Breast epithelium (tissue), 4 donors: ENCODE measurements around the gene NBAS. TPM values are rescaled to one million over a fixed set of nuclear protein-coding genes. Genes with fewer than 3 reads are reported as not detected.

Source experiments
- DNase-seq, 2 donors: peaks; one replicate each; pipeline ENCODE4 v3.0.0-alpha.2; 2019; ENCODE audit warnings: low spot score in 2 of 2
- H3K27ac ChIP-seq, 2 donors: fragments of 200-600 bp; sonication (generic) in 1 of 2; one replicate each; pipeline ENCODE4 v1.5.1; 2016 to 2019; ENCODE audit warnings: mild to moderate bottlenecking in 1 of 2
- H3K27me3 ChIP-seq, 2 donors: fragments of 200-600 bp; sonication (generic) in 1 of 2; one replicate each; pipeline versions ENCODE4 v1.5.1 to v1.6.0; 2017 to 2019; ENCODE audit warnings: control low read depth in 1 of 2, mild to moderate bottlenecking in 1 of 2
- H3K36me3 ChIP-seq: fragments of 200-600 bp; one replicate; pipeline ENCODE4 v1.5.1; 2019
- H3K4me1 ChIP-seq, 2 donors: fragments of 200-600 bp; sonication (generic); one replicate each; pipeline ENCODE4 v1.5.1; 2016 to 2019; ENCODE audit warnings: control low read depth in 1 of 2
- H3K4me3 ChIP-seq, 3 donors: fragments of 200-600 bp; sonication (generic); 1 replicate in 2 of 3; 2 replicates in 1 of 3; pipeline ENCODE4 v1.5.1; 2016 to 2019; ENCODE audit warnings: mild to moderate bottlenecking in 3 of 3, moderate library complexity in 2 of 3
- H3K9me3 ChIP-seq, 2 donors: fragments of 200-600 bp; sonication (generic) in 1 of 2; one replicate each; pipeline ENCODE4 v1.5.1; 2016 to 2019; ENCODE audit warnings: control low read depth in 1 of 2
- POLR2A ChIP-seq: fragments of 450-650 bp; IDR thresholded peaks from one replicate; pipeline ENCODE4 v1.6.1; 2016; ENCODE audit warnings: antibody characterized with exemption, mild to moderate bottlenecking, moderate library complexity
- POLR2AphosphoS5 ChIP-seq, 3 donors: sonication (generic); formaldehyde crosslinking; IDR thresholded peaks; one replicate each; pipeline ENCODE4 v1.6.1; 2017; ENCODE audit warnings: antibody characterized with exemption in 3 of 3
- intact Hi-C: fragments of 100-400 bp; cut with DNase I; formaldehyde crosslinking; loops from one replicate; pipeline ENCODE4 v1.15.1; 2023; ENCODE audit warnings: low total_unique reads
- total RNA-seq, 3 donors: library from RNA; depleted of rRNA; stranded (reverse); fragments of >200 nt; gene quantifications; one replicate each; pipeline ENCODE4 v1.1.0, GENCODE V29; 2016
- TF ChIP-seq, protein P1 (sequence below), 3 donors: fragments of 450-650 bp; IDR thresholded peaks; one replicate each; pipeline ENCODE4 v1.5.1; 2016 to 2017; ENCODE audit warnings: antibody characterized with exemption in 3 of 3, mild to moderate bottlenecking in 3 of 3, moderate library complexity in 3 of 3

NBAS gene
- total RNA-seq, 3 donors from 2014 or later, result 44.9 to 59.1 (median 45.1) TPM

GRCh38 chr2:15365411-15365810, 195.7 kb downstream of the NBAS start:
- H3K9me3 ChIP-seq, result no peaks in the 10 kb centered on the region
- no peak for TF ChIP-seq POLR2A
- H3K27ac ChIP-seq, result no peak overlapping the region
- peaks cover 4% of the 10 kb centered on the region for H3K36me3 ChIP-seq
- H3K27me3 ChIP-seq, result no peaks in the 10 kb centered on the region
- H3K4me1 ChIP-seq, result no peaks in the 10 kb centered on the region
- DNase-seq, result no peak
- H3K4me3 ChIP-seq, result no peak overlapping the region
- intact Hi-C loops, result no loop called here

DNA sequence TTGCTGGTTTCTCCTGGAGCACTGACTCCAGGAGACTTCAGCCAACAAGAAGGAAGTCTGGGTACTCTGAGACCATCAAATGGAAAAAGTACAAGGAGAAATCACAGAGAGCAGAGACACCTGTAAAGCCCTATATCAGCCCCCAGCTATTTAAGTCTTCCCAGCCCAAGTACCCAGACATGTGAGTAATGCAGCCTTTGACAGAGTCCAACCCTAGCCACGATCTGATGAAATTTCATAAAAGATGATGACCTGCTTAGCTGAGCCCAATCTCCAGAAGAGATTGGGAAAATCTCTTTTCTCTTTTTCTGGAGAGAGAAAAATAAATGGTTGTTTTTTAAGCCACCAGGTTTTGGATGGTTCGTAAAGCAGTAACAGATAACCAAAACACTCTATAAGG, 196.6 kb downstream of the NBAS start:
- no peak for DNase-seq
- Histone ChIP-seq H3K27ac (no peak overlapping the region), H3K27me3 (no peaks in the 10 kb centered on the region), H3K4me3 (no peak overlapping the region), H3K4me1 (no peaks in the 10 kb centered on the region), H3K36me3 (peaks cover 4% of the 10 kb centered on the region), H3K9me3 (no peaks in the 10 kb centered on the region)
- TF ChIP-seq POLR2AphosphoS5 (IDR thresholded peaks at IDR 0.05), result no peak
- TF ChIP-seq POLR2A, result no peak
- TF ChIP-seq, protein P1, sequence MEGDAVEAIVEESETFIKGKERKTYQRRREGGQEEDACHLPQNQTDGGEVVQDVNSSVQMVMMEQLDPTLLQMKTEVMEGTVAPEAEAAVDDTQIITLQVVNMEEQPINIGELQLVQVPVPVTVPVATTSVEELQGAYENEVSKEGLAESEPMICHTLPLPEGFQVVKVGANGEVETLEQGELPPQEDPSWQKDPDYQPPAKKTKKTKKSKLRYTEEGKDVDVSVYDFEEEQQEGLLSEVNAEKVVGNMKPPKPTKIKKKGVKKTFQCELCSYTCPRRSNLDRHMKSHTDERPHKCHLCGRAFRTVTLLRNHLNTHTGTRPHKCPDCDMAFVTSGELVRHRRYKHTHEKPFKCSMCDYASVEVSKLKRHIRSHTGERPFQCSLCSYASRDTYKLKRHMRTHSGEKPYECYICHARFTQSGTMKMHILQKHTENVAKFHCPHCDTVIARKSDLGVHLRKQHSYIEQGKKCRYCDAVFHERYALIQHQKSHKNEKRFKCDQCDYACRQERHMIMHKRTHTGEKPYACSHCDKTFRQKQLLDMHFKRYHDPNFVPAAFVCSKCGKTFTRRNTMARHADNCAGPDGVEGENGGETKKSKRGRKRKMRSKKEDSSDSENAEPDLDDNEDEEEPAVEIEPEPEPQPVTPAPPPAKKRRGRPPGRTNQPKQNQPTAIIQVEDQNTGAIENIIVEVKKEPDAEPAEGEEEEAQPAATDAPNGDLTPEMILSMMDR (IDR thresholded peaks at IDR 0.05), result no peak
- intact Hi-C loops, result no loop called here

- no peak for TF ChIP-seq POLR2A
- TF ChIP-seq, protein P1 (IDR thresholded peaks at IDR 0.05), result no peak
- Histone ChIP-seq H3K36me3 (peaks cover 4% of the 10 kb centered on the region), H3K9me3 (no peaks in the 10 kb centered on the region), H3K4me1 (no peaks in the 10 kb centered on the region), H3K27ac (no peak overlapping the region), H3K27me3 (no peaks in the 10 kb centered on the region), H3K4me3 (no peak overlapping the region)
- no peak for DNase-seq
- intact Hi-C loops, result no loop called here
These were observed 197.4 kb downstream of the NBAS start for GRCh38 chr2:15363734-15364133.

GRCh38 chr2:15363142-15363541, 198.0 kb downstream of the NBAS start:
- Histone ChIP-seq H3K36me3 (peaks cover 4% of the 10 kb centered on the region), H3K9me3 (no peaks in the 10 kb centered on the region), H3K27ac (no peak overlapping the region), H3K4me3 (no peak overlapping the region), H3K27me3 (no peaks in the 10 kb centered on the region), H3K4me1 (no peaks in the 10 kb centered on the region)
- TF ChIP-seq, protein P1 (IDR thresholded peaks at IDR 0.05), result no peak
- no peak for TF ChIP-seq POLR2A
- DNase-seq, result no peak
- intact Hi-C loops, result no loop called here

DNA sequence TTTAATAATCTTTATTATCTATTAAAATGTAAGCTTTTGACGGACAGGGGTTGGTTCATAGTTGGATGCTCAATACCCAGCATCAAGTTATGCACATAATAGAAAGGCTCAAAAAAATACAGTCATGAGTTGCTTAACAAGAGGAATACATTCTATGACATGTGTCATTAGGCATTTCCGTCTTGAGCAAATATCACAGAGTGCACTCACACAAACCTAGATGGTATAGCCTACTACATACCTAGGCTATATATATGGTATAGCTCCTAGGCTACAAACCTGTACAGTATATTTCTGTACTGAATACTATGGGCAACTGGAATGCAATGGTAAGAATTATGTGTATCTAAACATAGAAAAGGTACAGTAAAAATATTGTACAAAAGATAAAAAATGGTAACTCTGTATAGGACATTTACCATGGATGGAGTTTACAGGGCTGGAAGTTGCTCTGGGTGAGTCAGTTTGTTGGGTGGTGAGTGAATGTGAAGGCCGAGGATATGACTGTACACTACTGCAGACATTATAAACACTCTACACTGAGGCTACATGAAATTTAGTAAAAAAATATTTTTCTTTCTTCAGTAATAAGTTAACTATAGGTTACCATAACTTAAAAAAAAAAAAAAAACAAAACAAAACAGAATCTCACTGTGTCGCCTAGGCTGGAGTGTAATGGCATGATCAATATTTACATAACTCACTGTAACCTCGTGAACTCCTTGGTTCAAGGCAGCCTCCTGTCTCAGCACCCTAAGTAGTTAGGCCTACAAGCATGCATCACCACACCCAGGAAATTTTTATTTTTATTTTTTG, 201.2 kb downstream of the NBAS start:
- H3K27me3 ChIP-seq, result no peaks in the 10 kb centered on the region
- no peak for TF ChIP-seq POLR2AphosphoS5 (IDR thresholded peaks at IDR 0.05)
- TF ChIP-seq, protein P1 (IDR thresholded peaks at IDR 0.05), result no peak
- no peak for TF ChIP-seq POLR2A
- H3K4me1 ChIP-seq, result no peaks in the 10 kb centered on the region
- H3K4me3 ChIP-seq, result no peak overlapping the region
- intact Hi-C loops, result no loop called here
- DNase-seq, result no peak
- H3K27ac ChIP-seq, result no peak overlapping the region
- H3K9me3 ChIP-seq, result no peaks in the 10 kb centered on the region
- peaks cover 2% of the 10 kb centered on the region for H3K36me3 ChIP-seq
